Measurements from ENCODE around the gene JUP.

Gene JUP

DNA sequence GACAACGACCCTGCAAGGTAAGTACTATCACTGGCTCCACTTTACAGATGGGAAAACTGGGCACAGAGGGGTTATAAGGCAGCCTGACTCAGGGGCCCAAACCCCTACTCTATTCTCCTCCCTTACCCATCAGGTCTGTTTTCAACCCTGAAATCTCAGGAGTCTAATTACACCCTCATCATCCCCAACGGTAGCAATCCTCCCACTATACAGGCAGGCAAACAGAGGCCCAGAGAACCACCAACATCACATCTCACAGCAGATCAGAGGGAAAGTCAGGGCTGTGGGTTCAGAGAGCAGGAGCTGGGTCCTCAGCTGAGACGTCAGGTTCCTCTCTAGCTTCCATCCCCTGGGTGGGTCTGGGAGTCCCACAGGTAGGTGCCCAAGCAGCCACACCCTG is 16.5 kb downstream of the JUP start:
- H3K4me1 ChIP-seq (ENCODE audit: control insufficient read depth in 2 of 2, insufficient read depth in 2 of 2, low read length in 2 of 2) = peaks cover 30 to 36% of the 10 kb centered on the region in 2 donors
- no peak overlapping the region for H3K27ac ChIP-seq (ENCODE audit: low read depth in 2 of 2, low read length in 2 of 2)
- H3K4me3 ChIP-seq (ENCODE audit: low read length in 2 of 2) = no peak overlapping the region
- H3K36me3 ChIP-seq (ENCODE audit: control insufficient read depth in 2 of 2, insufficient read depth in 2 of 2, low read length in 2 of 2) = peaks cover 55 to 59% of the 10 kb centered on the region in 2 donors
- H3K27me3 ChIP-seq (ENCODE audit: control insufficient read depth in 2 of 2, insufficient read depth in 2 of 2, low read length in 2 of 2) = no peaks in the 10 kb centered on the region
- H3K9me3 ChIP-seq (ENCODE audit: control insufficient read depth in 2 of 2, low read length in 2 of 2) = no peaks in the 10 kb centered on the region
- no peak overlapping the region for H3K9ac ChIP-seq (ENCODE audit: low read depth in 1 of 2, low read length in 2 of 2)

DNA sequence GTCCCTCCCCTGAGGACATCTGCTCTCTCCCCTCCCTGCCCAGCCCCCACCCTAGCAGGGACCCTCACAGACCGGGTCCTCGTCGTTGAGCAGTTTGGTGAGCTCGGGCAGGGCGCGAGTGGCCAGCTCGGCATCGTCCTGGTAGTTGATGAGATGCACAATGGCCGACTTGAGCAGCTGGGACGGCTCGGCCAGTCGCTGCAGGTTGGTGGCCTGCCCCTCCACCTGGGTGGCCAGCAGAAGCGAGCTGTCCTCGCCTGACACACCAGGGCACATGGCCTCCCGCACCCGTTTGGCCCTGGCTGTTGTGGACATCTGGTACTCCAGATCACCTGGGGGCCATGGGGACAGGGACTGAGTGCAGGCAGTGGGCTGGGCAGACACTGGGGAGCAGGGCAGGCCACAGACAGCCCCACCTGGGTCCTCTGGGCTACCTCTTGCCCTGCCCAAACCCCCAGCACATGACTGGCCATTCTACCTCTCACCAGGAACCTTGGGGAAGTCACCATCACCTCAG is 17.1 kb downstream of the JUP start:
- no peak overlapping the region for H3K27ac ChIP-seq (ENCODE audit: low read depth in 2 of 2, low read length in 2 of 2)
- H3K36me3 ChIP-seq (ENCODE audit: control insufficient read depth in 2 of 2, insufficient read depth in 2 of 2, low read length in 2 of 2) = peaks cover 60 to 64% of the 10 kb centered on the region in 2 donors
- H3K27me3 ChIP-seq (ENCODE audit: control insufficient read depth in 2 of 2, insufficient read depth in 2 of 2, low read length in 2 of 2) = no peaks in the 10 kb centered on the region
- peaks cover 25 to 30% of the 10 kb centered on the region in 2 donors for H3K4me1 ChIP-seq (ENCODE audit: control insufficient read depth in 2 of 2, insufficient read depth in 2 of 2, low read length in 2 of 2)
- no peak overlapping the region for H3K9ac ChIP-seq (ENCODE audit: low read depth in 1 of 2, low read length in 2 of 2)
- no peak overlapping the region for H3K4me3 ChIP-seq (ENCODE audit: low read length in 2 of 2)
- no peaks in the 10 kb centered on the region for H3K9me3 ChIP-seq (ENCODE audit: control insufficient read depth in 2 of 2, low read length in 2 of 2)

DNA sequence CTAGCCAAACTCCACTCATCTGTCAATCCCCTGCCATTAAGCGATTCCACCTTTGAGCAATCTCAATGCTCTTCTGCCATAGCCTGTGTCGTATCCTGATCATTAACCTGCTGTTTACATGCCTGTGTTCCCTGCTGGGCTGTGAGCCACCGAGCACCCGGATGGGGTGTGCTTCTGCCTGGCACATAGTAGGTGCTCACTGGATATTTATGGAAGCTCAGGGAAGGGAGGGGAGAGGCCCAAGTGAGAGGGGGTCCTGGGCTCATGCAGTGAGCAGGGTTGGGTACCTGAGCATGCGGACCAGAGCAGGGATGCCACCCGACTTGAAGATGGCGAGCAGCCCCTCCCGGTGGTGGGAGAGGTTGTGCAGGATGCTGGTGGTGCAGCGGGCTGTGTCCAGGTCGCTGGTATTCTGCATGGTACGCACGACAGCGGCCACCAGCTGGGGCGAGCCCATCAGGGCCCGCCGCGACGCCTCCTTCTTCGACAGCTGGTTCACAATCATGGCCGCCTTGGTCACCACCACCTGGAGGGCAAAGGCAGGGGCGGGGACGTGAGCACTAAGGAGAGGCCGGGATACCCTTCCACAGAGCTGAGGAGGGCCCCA is 17.7 kb downstream of the JUP start:
- Histone ChIP-seq H3K9ac (ENCODE audit: low read depth in 1 of 2, low read length in 2 of 2) (no peak overlapping the region), H3K27ac (ENCODE audit: low read depth in 2 of 2, low read length in 2 of 2) (no peak overlapping the region), H3K4me3 (ENCODE audit: low read length in 2 of 2) (no peak overlapping the region), H3K27me3 (ENCODE audit: control insufficient read depth in 2 of 2, insufficient read depth in 2 of 2, low read length in 2 of 2) (no peaks in the 10 kb centered on the region), H3K9me3 (ENCODE audit: control insufficient read depth in 2 of 2, low read length in 2 of 2) (no peaks in the 10 kb centered on the region), H3K36me3 (ENCODE audit: control insufficient read depth in 2 of 2, insufficient read depth in 2 of 2, low read length in 2 of 2) (peaks cover 62 to 67% of the 10 kb centered on the region in 2 donors), H3K4me1 (ENCODE audit: control insufficient read depth in 2 of 2, insufficient read depth in 2 of 2, low read length in 2 of 2) (peaks cover 20 to 25% of the 10 kb centered on the region in 2 donors)

DNA sequence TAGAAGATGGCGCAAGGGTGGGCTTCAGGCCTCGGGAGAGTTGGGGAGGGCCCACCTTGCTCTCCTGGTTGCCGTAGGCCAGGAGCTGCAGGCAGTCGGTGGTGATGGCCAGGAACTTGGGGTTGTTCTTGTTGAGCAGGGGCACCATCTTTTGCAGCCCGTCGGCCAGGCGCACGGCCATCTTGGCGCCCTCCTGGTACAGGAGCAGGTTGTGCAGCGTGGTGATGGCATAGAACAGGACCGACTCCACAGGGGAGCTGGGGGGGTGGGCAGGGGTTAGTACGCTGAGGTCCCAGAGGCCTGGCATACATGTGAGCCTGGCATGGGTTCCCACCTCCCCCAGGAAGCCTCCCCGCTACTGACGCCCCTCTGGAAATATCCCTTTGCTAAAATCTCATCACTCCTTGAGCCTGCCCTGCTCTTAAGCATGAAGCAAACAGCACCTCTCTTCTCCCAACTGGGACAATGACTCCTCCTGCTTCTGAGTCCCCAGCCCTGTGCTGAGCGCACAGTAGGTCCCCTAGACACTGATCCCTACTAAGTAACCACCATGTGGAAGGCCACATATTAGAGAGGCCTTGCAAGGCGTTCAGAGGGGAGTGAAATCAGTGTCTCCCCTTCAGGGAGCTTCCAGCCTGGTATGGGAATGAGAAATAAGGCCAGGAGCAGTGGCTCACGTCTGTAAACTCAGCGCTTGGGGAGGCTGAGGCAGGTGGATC is 19.0 kb downstream of the JUP start:
- Histone ChIP-seq H3K9ac (ENCODE audit: low read depth in 1 of 2, low read length in 2 of 2) (no peak overlapping the region), H3K4me3 (ENCODE audit: low read length in 2 of 2) (no peak overlapping the region), H3K36me3 (ENCODE audit: control insufficient read depth in 2 of 2, insufficient read depth in 2 of 2, low read length in 2 of 2) (peaks cover 71 to 80% of the 10 kb centered on the region in 2 donors), H3K9me3 (ENCODE audit: control insufficient read depth in 2 of 2, low read length in 2 of 2) (no peaks in the 10 kb centered on the region), H3K27ac (ENCODE audit: low read depth in 2 of 2, low read length in 2 of 2) (no peak overlapping the region), H3K27me3 (ENCODE audit: control insufficient read depth in 2 of 2, insufficient read depth in 2 of 2, low read length in 2 of 2) (no peaks in the 10 kb centered on the region), H3K4me1 (ENCODE audit: control insufficient read depth in 2 of 2, insufficient read depth in 2 of 2, low read length in 2 of 2) (peaks cover 13% of the 10 kb centered on the region in 2 donors)

DNA sequence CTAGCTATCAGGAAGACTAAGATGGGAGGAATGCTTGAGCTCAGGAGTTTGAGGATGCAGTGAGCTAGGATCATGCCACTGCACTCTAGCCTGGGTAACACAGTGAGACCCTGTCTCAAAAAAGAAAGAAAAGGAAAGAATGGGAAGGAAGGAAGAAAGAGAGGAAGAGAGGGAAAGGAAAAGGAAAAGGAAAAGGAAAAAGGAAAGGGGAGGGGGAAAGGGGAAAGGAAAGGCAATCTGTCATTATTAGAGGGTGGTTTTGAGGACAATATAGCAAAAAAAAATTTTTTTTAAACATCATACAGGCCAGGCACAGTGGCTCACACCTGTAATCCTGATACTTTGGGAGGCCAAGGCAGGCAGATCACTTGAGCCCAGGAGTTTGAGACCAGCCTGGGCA is 20.4 kb downstream of the JUP start:
- Histone ChIP-seq H3K9me3 (ENCODE audit: control insufficient read depth in 2 of 2, low read length in 2 of 2) (no peaks in the 10 kb centered on the region), H3K4me3 (ENCODE audit: low read length in 2 of 2) (no peak overlapping the region), H3K4me1 (ENCODE audit: control insufficient read depth in 2 of 2, insufficient read depth in 2 of 2, low read length in 2 of 2) (no peaks in the 10 kb centered on the region), H3K9ac (ENCODE audit: low read depth in 1 of 2, low read length in 2 of 2) (no peak overlapping the region), H3K27me3 (ENCODE audit: control insufficient read depth in 2 of 2, insufficient read depth in 2 of 2, low read length in 2 of 2) (no peaks in the 10 kb centered on the region), H3K36me3 (ENCODE audit: control insufficient read depth in 2 of 2, insufficient read depth in 2 of 2, low read length in 2 of 2) (peaks cover 77 to 84% of the 10 kb centered on the region in 2 donors), H3K27ac (ENCODE audit: low read depth in 2 of 2, low read length in 2 of 2) (no peak overlapping the region)

DNA sequence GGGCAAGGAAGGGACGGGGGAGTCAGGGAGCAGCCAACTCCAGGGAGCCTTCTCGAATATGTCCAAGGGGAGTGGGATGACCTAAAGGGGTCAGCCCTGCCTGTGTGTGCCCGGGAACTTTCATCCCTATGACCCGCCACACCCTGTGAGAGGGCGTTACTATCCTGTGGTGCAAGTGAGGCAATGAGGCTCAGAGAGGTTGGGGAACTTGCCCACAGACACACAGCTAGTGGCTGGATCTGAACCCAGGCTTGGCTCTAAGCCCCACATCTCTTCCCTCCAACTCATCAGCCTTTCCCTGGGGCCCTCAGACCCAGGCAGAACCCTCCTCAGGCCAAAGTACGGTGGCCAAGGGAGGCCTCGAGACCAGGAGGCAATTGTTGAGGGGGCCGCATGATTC is 23.2 kb downstream of the JUP start:
- Histone ChIP-seq H3K27me3 (ENCODE audit: control insufficient read depth in 2 of 2, insufficient read depth in 2 of 2, low read length in 2 of 2) (no peaks in the 10 kb centered on the region), H3K36me3 (ENCODE audit: control insufficient read depth in 2 of 2, insufficient read depth in 2 of 2, low read length in 2 of 2) (peaks cover 67 to 76% of the 10 kb centered on the region in 2 donors), H3K27ac (ENCODE audit: low read depth in 2 of 2, low read length in 2 of 2) (no peak overlapping the region), H3K9ac (ENCODE audit: low read depth in 1 of 2, low read length in 2 of 2) (no peak overlapping the region), H3K4me1 (ENCODE audit: control insufficient read depth in 2 of 2, insufficient read depth in 2 of 2, low read length in 2 of 2) (no peaks in the 10 kb centered on the region), H3K9me3 (ENCODE audit: control insufficient read depth in 2 of 2, low read length in 2 of 2) (no peaks in the 10 kb centered on the region), H3K4me3 (ENCODE audit: low read length in 2 of 2) (no peak overlapping the region)

DNA sequence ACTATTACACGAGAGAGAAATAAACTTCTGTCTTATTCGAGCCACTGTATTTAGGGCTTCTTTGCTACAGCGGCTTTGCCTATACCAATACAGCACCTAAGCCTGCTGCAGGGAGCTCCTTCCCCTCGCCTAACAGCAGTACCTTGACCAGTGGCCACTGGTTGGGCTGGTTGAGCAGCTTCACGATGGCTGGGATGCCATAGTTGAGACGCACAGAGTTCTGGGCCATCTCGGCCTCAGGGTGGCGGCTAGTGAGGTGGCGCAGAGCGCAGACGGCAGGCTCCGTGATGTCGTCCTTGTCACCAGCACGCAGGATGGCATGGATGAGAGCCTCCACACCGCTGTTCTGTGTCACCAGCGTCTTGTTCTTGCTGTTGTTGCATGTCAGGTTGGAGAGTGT is 23.7 kb downstream of the JUP start:
- Histone ChIP-seq H3K4me3 (ENCODE audit: low read length in 2 of 2) (no peak overlapping the region), H3K9me3 (ENCODE audit: control insufficient read depth in 2 of 2, low read length in 2 of 2) (no peaks in the 10 kb centered on the region), H3K27me3 (ENCODE audit: control insufficient read depth in 2 of 2, insufficient read depth in 2 of 2, low read length in 2 of 2) (no peaks in the 10 kb centered on the region), H3K4me1 (ENCODE audit: control insufficient read depth in 2 of 2, insufficient read depth in 2 of 2, low read length in 2 of 2) (no peaks in the 10 kb centered on the region), H3K36me3 (ENCODE audit: control insufficient read depth in 2 of 2, insufficient read depth in 2 of 2, low read length in 2 of 2) (peaks cover 70 to 78% of the 10 kb centered on the region in 2 donors), H3K9ac (ENCODE audit: low read depth in 1 of 2, low read length in 2 of 2) (no peak overlapping the region), H3K27ac (ENCODE audit: low read depth in 2 of 2, low read length in 2 of 2) (no peak overlapping the region)

DNA sequence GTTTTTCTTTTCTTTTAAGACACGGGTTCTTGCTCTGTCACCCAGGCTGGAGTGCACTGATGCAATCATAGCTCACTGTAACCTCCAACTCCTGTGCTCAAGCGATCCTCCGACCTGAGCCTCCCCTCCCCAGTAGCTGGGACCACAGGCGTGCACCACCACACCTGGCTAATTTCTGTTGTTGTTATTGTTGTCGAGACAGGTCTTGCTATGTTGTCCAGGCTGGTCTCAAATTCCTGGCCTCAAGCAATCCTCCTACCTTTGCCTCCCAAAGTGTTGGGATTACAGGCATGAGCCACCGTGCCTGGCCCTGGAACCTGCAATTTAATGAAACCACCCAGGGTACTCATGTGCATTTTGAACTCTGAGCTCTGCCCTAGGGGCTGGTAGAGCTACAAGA is 24.1 kb downstream of the JUP start:
- Histone ChIP-seq H3K27me3 (ENCODE audit: control insufficient read depth in 2 of 2, insufficient read depth in 2 of 2, low read length in 2 of 2) (no peaks in the 10 kb centered on the region), H3K9me3 (ENCODE audit: control insufficient read depth in 2 of 2, low read length in 2 of 2) (no peaks in the 10 kb centered on the region), H3K4me1 (ENCODE audit: control insufficient read depth in 2 of 2, insufficient read depth in 2 of 2, low read length in 2 of 2) (no peaks in the 10 kb centered on the region), H3K4me3 (ENCODE audit: low read length in 2 of 2) (no peak overlapping the region), H3K36me3 (ENCODE audit: control insufficient read depth in 2 of 2, insufficient read depth in 2 of 2, low read length in 2 of 2) (peaks cover 70 to 78% of the 10 kb centered on the region in 2 donors), H3K27ac (ENCODE audit: low read depth in 2 of 2, low read length in 2 of 2) (no peak overlapping the region), H3K9ac (ENCODE audit: low read depth in 1 of 2, low read length in 2 of 2) (no peak overlapping the region)

DNA sequence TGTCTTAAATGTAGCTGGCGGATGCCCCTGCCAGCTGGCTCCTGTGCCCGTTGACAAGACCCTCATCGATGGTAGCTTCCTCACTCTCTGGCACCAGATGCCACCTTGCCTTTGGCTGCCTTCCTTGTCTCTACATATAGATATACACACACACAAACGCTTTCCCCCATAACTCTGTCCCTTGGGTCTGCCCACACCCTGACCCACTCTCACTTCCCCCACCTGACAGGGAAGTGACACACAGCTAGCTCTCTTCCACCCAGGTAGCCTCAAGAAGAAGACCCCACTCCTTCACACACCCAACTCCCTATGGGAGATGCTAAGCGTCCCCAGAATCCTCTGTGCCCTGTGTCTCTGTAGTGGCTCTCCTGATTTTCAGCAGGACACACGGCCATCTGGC is 25.6 kb downstream of the JUP start:
- Histone ChIP-seq H3K36me3 (ENCODE audit: control insufficient read depth in 2 of 2, insufficient read depth in 2 of 2, low read length in 2 of 2) (peaks cover 67 to 74% of the 10 kb centered on the region in 2 donors), H3K9ac (ENCODE audit: low read depth in 1 of 2, low read length in 2 of 2) (no peak overlapping the region), H3K4me3 (ENCODE audit: low read length in 2 of 2) (no peak overlapping the region), H3K27ac (ENCODE audit: low read depth in 2 of 2, low read length in 2 of 2) (no peak overlapping the region), H3K9me3 (ENCODE audit: control insufficient read depth in 2 of 2, low read length in 2 of 2) (no peaks in the 10 kb centered on the region), H3K27me3 (ENCODE audit: control insufficient read depth in 2 of 2, insufficient read depth in 2 of 2, low read length in 2 of 2) (no peaks in the 10 kb centered on the region), H3K4me1 (ENCODE audit: control insufficient read depth in 2 of 2, insufficient read depth in 2 of 2, low read length in 2 of 2) (no peaks in the 10 kb centered on the region)

DNA sequence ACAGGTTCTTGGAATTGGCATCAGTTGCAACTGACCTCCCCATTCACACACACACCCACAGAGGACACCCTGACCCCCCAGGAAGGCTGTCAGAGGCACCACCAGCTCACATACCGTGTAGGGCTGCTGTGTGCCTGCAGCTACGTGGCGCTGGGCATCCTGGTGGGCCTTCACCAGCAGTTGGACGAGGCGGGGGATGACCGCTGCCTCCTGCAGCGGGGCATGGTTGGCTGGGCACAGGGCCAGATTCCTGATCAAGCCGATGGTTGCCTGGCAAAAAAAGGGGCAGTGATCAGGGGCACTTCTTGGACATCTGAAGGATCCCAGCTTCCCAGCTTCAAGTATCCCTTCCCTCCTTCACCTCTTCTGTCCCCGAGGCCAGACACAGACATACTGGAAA is 27.9 kb downstream of the JUP start:
- H3K9ac ChIP-seq (ENCODE audit: low read depth in 1 of 2, low read length in 2 of 2) = no peak overlapping the region
- no peaks in the 10 kb centered on the region for H3K9me3 ChIP-seq (ENCODE audit: control insufficient read depth in 2 of 2, low read length in 2 of 2)
- no peaks in the 10 kb centered on the region for H3K4me1 ChIP-seq (ENCODE audit: control insufficient read depth in 2 of 2, insufficient read depth in 2 of 2, low read length in 2 of 2)
- no peak overlapping the region for H3K27ac ChIP-seq (ENCODE audit: low read depth in 2 of 2, low read length in 2 of 2)
- peaks cover 66 to 76% of the 10 kb centered on the region in 2 donors for H3K36me3 ChIP-seq (ENCODE audit: control insufficient read depth in 2 of 2, insufficient read depth in 2 of 2, low read length in 2 of 2)
- no peaks in the 10 kb centered on the region for H3K27me3 ChIP-seq (ENCODE audit: control insufficient read depth in 2 of 2, insufficient read depth in 2 of 2, low read length in 2 of 2)
- H3K4me3 ChIP-seq (ENCODE audit: low read length in 2 of 2) = no peak overlapping the region
